ENCODE data around the gene NOLC1. TPM values are rescaled to one million over a fixed set of nuclear protein-coding genes. Genes with fewer than 3 reads are reported as not detected.
A peak's percentile ranks its signal among the peaks of the same experiment; 100 is the strongest.

The NOLC1 gene
- total and polyA plus RNA-seq, 2 of the 13 experiments (the other 11 are each of a cell fraction or from before 2014, with no cell fraction given) = 50.6 to 81.0 TPM

- TF ChIP-seq, protein P1, sequence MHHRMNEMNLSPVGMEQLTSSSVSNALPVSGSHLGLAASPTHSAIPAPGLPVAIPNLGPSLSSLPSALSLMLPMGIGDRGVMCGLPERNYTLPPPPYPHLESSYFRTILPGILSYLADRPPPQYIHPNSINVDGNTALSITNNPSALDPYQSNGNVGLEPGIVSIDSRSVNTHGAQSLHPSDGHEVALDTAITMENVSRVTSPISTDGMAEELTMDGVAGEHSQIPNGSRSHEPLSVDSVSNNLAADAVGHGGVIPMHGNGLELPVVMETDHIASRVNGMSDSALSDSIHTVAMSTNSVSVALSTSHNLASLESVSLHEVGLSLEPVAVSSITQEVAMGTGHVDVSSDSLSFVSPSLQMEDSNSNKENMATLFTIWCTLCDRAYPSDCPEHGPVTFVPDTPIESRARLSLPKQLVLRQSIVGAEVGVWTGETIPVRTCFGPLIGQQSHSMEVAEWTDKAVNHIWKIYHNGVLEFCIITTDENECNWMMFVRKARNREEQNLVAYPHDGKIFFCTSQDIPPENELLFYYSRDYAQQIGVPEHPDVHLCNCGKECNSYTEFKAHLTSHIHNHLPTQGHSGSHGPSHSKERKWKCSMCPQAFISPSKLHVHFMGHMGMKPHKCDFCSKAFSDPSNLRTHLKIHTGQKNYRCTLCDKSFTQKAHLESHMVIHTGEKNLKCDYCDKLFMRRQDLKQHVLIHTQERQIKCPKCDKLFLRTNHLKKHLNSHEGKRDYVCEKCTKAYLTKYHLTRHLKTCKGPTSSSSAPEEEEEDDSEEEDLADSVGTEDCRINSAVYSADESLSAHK (CRISPR knock-in tag; IDR thresholded peaks at IDR 0.05; ENCODE audit: borderline replicate concordance) = no peak
- TF ChIP-seq EP300 (IDR thresholded peaks at IDR 0.05; ENCODE audit: low read depth in 2 of 2, low read length in 2 of 2) = 0 out of 4 replicates have a peak, but pooled peaks of 1 of the 2 experiments have one; percentile 11
- TF ChIP-seq EP300 (CRISPR knock-in tag; IDR thresholded peaks at IDR 0.05; ENCODE audit: borderline replicate concordance) = peak; percentile 9; the same call in 1 of the 2 replicates
- no peak for TF ChIP-seq ZFAT (CRISPR knock-in tag; conservative IDR thresholded peaks at IDR 0.05)
- TF ChIP-seq SKI (IDR thresholded peaks at IDR 0.05; ENCODE audit: partially characterized antibody) = peak; percentile 18
- no peak for TF ChIP-seq ZBTB21 (CRISPR knock-in tag; IDR thresholded peaks at IDR 0.05)
- TF ChIP-seq, protein P2, sequence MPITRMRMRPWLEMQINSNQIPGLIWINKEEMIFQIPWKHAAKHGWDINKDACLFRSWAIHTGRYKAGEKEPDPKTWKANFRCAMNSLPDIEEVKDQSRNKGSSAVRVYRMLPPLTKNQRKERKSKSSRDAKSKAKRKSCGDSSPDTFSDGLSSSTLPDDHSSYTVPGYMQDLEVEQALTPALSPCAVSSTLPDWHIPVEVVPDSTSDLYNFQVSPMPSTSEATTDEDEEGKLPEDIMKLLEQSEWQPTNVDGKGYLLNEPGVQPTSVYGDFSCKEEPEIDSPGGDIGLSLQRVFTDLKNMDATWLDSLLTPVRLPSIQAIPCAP (CRISPR knock-in tag; IDR thresholded peaks at IDR 0.05; ENCODE audit: low read depth) = no peak
- no peak for TF ChIP-seq ZFYVE20 (CRISPR knock-in tag; IDR thresholded peaks at IDR 0.05; ENCODE audit: borderline replicate concordance, low read depth)
- no peak; the same call in 1 of the 2 replicates for TF ChIP-seq STAT5B (CRISPR knock-in tag; IDR thresholded peaks at IDR 0.05)
- TF ChIP-seq SP5 (CRISPR knock-in tag; IDR thresholded peaks at IDR 0.05; ENCODE audit: borderline replicate concordance, low read depth) = 0 out of 2 replicates have a peak, but pooled peaks have one; percentile 11
- TF ChIP-seq ERF (CRISPR knock-in tag; IDR thresholded peaks at IDR 0.05) = peak; percentile 73; the same call in 1 of the 2 replicates
- no peak for TF ChIP-seq ZNF629 (CRISPR knock-in tag; conservative IDR thresholded peaks at IDR 0.05)
- TF ChIP-seq ZFP37 (CRISPR knock-in tag; IDR thresholded peaks at IDR 0.05; ENCODE audit: borderline replicate concordance) = no peak
- TF ChIP-seq RFX5 (IDR thresholded peaks at IDR 0.05; ENCODE audit: low read depth, low read length) = 0 out of 2 replicates have a peak, but pooled peaks have one; percentile 22
- TF ChIP-seq, protein P3, sequence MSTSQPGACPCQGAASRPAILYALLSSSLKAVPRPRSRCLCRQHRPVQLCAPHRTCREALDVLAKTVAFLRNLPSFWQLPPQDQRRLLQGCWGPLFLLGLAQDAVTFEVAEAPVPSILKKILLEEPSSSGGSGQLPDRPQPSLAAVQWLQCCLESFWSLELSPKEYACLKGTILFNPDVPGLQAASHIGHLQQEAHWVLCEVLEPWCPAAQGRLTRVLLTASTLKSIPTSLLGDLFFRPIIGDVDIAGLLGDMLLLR (CRISPR knock-in tag; IDR thresholded peaks at IDR 0.05) = no peak
- TF ChIP-seq ZNF20 (CRISPR knock-in tag; IDR thresholded peaks at IDR 0.05) = no peak
- no peak for TF ChIP-seq CCAR2 (optimal IDR thresholded peaks at IDR 0.05; ENCODE audit: low read depth, low read length)
- no peak for TF ChIP-seq TP53 (CRISPR knock-in tag; conservative IDR thresholded peaks at IDR 0.05)
- no peak; the same call in 1 of the 2 replicates for TF ChIP-seq E2F1 (CRISPR knock-in tag; IDR thresholded peaks at IDR 0.05)
- TF ChIP-seq GABPB1 (CRISPR knock-in tag; IDR thresholded peaks at IDR 0.05) = peak; percentile 95
- no peak for TF ChIP-seq ISL2 (CRISPR knock-in tag; IDR thresholded peaks at IDR 0.05)
- TF ChIP-seq ZNF619 (CRISPR knock-in tag; IDR thresholded peaks at IDR 0.05) = peak; percentile 78; the same call in 1 of the 2 replicates
- TF ChIP-seq ZFP82 (CRISPR knock-in tag; IDR thresholded peaks at IDR 0.05; ENCODE audit: borderline replicate concordance) = peak; percentile 87; the same call in 1 of the 2 replicates
- TF ChIP-seq ZFP36L2 (CRISPR knock-in tag; IDR thresholded peaks at IDR 0.05) = peak; percentile 63; the same call in 1 of the 2 replicates
- no peak for TF ChIP-seq PTBP1 (IDR thresholded peaks at IDR 0.05; ENCODE audit: low read depth, low read length, poor library complexity, severe bottlenecking)
These were observed 19.4 kb upstream of the NOLC1 start, which contains the start of gene PPRC1 (continued) for GRCh38 chr10:102132563-102133372.

All from HepG2 (cell line).